GM23338 (cell line): ENCODE measurements around the gene RGS6.

ENCODE experiments used
- EZH2 ChIP-seq: fragments of 200-600 bp; sonication (generic); IDR thresholded peaks from one replicate; pipeline ENCODE4 v1.8.0; 2017; ENCODE audit warnings: antibody characterized with exemption, mild to moderate bottlenecking, low read depth; ENCODE audit not compliant: unreplicated experiment
- POLR2AphosphoS5 ChIP-seq: IDR thresholded peaks from 2 replicates; pipeline ENCODE4 v1.6.1; 2016; ENCODE audit warnings: antibody characterized with exemption, low read depth
- ZNF331 ChIP-seq: fragments of 250-450 bp; sonication (Bioruptor Pico); IDR thresholded peaks from 2 replicates; pipeline ENCODE4 v1.5.0; 2020; ENCODE audit warnings: low read depth, mild to moderate bottlenecking, moderate library complexity
- TF ChIP-seq, protein P1 (sequence below), 2 experiments: fragments of 200-600 bp in 1 of 2; sonication (generic) in 1 of 2; conservative IDR thresholded peaks; 2 replicates each; pipeline versions ENCODE4 v1.5.1 to v1.6.1; 2016 to 2017; ENCODE audit warnings: antibody characterized with exemption in 2 of 2, low read depth in 2 of 2, mild to moderate bottlenecking in 2 of 2, moderate library complexity in 1 of 2

DNA sequence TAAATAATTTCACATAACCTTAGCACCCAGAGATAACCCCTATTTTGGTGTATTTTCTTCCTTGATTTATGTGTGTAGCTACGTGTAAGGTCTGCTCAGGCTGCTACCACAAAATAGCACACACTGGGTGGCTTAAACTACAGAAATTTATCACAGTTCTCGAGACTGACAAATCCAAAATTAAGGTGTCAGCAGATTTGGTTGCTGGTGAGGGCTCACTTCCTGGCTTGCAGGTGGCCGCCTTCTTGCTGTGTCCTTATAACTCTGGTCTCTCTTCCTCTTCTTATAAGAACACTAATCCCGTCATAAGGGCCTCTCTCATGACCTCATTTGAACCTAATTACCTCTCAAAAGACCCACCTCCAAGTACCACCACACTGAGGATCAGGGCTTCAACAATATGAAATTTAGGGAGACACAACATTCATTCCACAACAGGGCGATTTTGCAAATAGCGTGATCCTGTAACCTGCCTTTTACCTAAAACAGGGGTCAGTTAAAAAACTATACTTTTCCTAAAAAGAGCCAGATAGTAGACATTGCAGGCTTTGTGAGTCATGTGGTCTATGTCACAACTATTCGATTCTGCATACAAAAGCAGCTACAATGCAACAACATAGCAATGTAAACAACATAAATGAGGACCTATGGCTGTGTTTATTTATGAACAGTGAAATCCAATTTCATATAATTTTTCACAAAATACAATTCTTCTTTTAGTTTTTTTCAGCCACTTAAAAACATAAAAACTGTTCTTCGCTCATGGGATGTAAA lies 589.9 kb downstream of the RGS6 start:
- TF ChIP-seq, protein P1, sequence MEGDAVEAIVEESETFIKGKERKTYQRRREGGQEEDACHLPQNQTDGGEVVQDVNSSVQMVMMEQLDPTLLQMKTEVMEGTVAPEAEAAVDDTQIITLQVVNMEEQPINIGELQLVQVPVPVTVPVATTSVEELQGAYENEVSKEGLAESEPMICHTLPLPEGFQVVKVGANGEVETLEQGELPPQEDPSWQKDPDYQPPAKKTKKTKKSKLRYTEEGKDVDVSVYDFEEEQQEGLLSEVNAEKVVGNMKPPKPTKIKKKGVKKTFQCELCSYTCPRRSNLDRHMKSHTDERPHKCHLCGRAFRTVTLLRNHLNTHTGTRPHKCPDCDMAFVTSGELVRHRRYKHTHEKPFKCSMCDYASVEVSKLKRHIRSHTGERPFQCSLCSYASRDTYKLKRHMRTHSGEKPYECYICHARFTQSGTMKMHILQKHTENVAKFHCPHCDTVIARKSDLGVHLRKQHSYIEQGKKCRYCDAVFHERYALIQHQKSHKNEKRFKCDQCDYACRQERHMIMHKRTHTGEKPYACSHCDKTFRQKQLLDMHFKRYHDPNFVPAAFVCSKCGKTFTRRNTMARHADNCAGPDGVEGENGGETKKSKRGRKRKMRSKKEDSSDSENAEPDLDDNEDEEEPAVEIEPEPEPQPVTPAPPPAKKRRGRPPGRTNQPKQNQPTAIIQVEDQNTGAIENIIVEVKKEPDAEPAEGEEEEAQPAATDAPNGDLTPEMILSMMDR (conservative IDR thresholded peaks at IDR 0.05; ENCODE audit: low read depth in 2 of 2), result no peak
- no peak for TF ChIP-seq ZNF331 (CRISPR knock-in tag)
- TF ChIP-seq EZH2, result no peak
- no peak for TF ChIP-seq POLR2AphosphoS5
